HG03575 (cell line): Measurements from ENCODE around the gene SATB2.

Experiments used
- ATAC-seq: cut with Tn5 transposase; IDR thresholded peaks from one replicate; pipeline ENCODE4 v1.9.1; 2021; ENCODE audit not compliant: unreplicated experiment, insufficient number of reproducible peaks, low FRiP score; ENCODE audit errors: extremely low read depth

SATB2 gene

DNA sequence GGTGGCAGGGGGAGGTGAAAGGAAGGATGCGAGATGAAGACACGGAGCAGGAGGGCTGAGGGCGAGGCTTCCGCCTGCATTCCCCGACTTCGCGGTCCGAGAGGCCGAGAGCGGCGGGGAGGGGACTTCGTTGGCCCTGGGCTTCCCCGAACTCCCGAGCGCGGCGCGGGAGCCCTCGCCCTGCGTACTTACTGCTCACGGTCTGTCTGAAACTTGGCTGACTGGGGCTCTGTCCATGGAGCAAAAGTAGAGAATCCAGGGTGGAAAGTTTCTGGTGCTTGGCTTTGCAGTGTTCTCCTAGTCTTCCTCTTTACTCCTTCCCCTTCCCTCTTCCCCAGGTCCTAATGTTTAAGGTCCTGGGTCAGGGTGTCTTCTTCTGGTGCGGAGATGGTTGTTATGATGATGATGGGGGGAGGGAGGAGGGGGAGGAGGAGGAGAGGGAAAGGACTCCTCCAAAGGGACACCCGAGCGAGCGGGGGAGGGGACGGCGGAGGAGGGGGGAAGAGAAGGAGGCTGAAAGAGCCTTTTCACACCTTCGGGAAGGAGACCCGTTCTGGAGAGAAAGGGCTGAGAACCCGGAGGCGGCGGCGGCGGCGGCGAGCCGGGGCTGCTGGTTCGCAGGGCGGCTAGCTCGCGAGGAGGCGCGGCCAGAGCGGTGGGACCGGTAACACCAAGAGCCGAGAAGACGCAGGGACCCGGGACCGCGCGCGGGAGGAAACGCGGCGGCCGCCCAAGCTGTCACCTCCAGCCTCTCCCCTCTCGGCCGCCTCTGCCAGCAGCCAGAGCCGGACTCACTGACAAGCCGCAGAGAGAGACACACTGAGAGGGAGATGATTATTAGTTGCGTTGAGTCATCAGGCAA lies at the start of gene SATB2:
TSS of gene SATB2 (minus strand) at position 793 of the 862 bp plus-strand sequence. CDS start 1,902 bp downstream, outside the sequence.
- ATAC-seq: no peak

GRCh38 chr2:199505755-199506403 lies 48.1 kb upstream of the SATB2 start:
- ATAC-seq: no peak

- ATAC-seq: no peak
These were observed 45.4 kb upstream of the SATB2 start for GRCh38 chr2:199503148-199503547.

DNA sequence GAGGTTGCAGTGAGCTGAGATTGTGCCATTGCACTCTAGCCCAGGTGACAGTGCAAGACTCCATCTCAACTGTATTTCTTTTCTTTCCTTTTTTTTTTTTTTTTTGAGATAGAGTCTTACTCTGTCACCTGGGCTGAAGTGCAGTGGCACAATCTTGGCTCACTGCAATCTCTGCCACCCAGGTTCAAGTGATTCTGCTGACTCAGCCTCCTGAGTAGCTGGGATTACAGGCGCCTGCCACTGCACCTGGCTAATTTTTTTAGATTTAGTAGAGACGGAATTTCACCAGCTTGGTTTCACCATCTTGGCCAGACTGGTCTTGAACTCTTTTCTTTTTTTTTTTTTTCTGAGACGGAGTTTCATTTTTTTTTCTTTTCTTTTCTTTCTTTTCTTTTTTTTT lies 41.3 kb upstream of the SATB2 start:
- ATAC-seq: no peak

DNA sequence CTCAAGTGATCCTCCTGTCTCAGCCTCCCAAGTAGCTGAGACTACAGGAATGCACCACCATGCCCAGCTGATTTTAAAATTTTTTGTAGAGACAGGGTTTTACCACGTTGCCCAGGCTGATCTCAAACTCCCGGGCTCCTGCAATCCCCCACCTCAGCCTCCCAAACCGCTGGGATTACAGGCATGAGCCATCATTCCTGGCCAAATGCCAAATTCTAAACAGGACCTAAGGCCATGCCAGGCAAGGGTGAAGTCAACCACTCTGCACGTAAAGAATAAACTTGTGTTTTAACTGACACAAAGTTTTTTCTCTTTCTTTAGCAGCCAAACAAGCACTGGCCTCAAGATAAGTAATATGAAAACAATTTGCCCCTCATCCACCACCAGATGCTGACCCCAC lies 37.4 kb upstream of the SATB2 start:
- no peak for ATAC-seq

GRCh38 chr2:199490049-199490448 lies 32.3 kb upstream of the SATB2 start:
- ATAC-seq: no peak

- no peak for ATAC-seq
These were observed 31.1 kb upstream of the SATB2 start for GRCh38 chr2:199488772-199489400.

- no peak for ATAC-seq
These were observed 28.1 kb upstream of the SATB2 start for GRCh38 chr2:199485732-199486335.

- no peak for ATAC-seq
These were observed 27.2 kb upstream of the SATB2 start for GRCh38 chr2:199484927-199485326.

DNA sequence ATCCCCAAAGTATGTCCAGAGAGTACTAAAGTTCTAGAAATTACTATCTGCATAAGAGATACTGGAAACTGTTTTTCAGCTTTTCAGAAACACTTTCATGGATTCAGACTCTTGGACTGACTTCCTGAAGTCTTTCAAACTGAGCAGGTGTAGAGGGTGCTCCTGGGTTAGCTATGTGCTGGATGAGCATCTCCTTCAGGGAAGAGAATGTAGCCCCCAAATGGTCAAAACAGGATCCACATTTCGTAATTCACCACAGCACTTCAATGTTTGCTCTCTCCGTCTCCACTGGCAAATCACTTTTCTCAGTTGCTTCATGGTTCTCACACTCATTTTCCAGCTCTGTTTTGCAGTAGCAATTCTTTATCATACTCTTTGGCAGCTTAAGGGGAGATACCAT lies 23.2 kb upstream of the SATB2 start:
- ATAC-seq: no peak

- no peak for ATAC-seq
These were observed 19.6 kb upstream of the SATB2 start for GRCh38 chr2:199477277-199477834.

- no peak for ATAC-seq
These were observed 13.8 kb upstream of the SATB2 start for GRCh38 chr2:199471443-199472057.

DNA sequence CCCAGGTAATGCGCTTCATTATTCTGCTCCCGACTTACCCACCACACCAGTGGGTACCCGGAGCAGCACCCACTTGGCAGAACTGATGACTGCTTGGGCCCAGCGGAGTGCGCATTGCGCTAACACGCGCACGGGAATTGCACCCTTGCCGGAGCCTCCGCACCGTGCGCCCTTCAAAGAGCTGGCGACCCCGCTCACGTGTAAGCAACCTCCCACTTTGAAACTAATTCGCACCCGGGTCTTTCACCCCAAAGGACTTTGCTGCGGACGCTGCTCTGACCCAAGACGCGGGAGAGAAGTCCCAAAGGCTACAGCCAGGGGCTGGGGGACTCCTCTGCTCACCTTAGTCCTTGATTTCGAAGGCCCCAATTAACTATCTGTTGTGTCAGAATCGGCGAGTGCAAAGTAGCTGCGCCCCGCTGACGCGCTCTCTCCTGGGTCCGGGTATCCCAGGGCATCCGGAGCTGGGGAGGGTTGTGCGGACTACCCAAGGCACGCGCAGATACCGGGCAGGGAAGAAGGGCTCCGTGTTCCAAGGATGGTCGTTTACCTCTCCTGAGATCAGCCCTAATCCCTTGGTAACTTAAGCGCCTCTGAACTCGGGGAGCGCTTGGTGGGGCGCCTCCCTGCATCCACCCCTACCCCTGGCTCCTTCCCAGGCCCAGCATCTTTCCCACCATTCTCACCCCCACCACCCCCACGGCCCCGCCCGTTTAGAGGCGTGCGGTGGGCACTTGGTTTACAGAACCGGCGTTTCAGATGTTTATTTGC lies 13.1 kb upstream of the SATB2 start:
- ATAC-seq: no peak

DNA sequence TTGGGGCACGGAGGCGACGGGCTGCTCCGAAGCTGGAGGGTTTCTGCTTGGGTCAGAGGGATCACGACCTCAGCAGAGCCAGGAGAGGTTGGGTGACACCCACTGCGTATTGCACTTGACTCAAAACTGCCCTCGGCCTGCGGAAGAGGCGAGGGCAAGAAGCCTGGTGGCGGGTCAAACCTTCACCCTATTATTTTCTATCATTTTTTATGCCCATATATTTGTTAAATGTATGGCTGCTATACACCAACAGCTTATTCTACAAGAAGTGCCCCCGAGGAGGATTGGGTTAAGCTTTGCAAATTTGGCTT lies 12.6 kb upstream of the SATB2 start:
- no peak for ATAC-seq

GRCh38 chr2:199469514-199470360 lies 12.0 kb upstream of the SATB2 start:
- no peak for ATAC-seq

- ATAC-seq: no peak
These were observed 11.1 kb upstream of the SATB2 start for GRCh38 chr2:199468561-199469513.
